SK-N-SH (cell line): ENCODE data around the gene PRG2. TPM values are rescaled to one million over a fixed set of nuclear protein-coding genes. Genes with fewer than 3 reads are reported as not detected.

Experiments
- CTCF ChIA-PET: fragments of 300-600, 350-600 bp; formaldehyde crosslinking; extraction: SDS; loops from one replicate; lab custom pipeline; 2021; lab: Yijun Ruan, JAX
- POLR2A ChIA-PET: fragments of 350-600 bp; sonication (Branson Sonifier 250); formaldehyde crosslinking; extraction: SDS; loops from one replicate; lab custom pipeline; 2020; ENCODE audit warnings: antibody characterized with exemption, inconsistent platforms; lab: Yijun Ruan, JAX
- DNase-seq: peaks from one replicate; pipeline ENCODE4 v3.0.0; 2012
- H2AFZ ChIP-seq: fragments of 200-600 bp; sonication (generic); 2 replicates; pipeline ENCODE4 v1.8.1; 2016; ENCODE audit warnings: antibody characterized with exemption, mild to moderate bottlenecking, low read depth
- H3F3A ChIP-seq: fragments of 200-600 bp; sonication (generic); replicated peaks from 2 replicates; pipeline ENCODE3; 2016; ENCODE audit warnings: antibody characterized with exemption, mild to moderate bottlenecking; ENCODE audit not compliant: insufficient read depth
- H3K27ac ChIP-seq, 2 experiments: fragments of 200-500 bp in 1 of 2; fragments of 200-600 bp in 1 of 2; sonication (Bioruptor generic) in 1 of 2; sonication (generic), shearing (Covaris generic) in 1 of 2; 2 replicates each; pipeline versions ENCODE4 v1.5.1 to v1.6.1; 2014 to 2016; ENCODE audit warnings: low read depth in 2 of 2, inconsistent platforms in 1 of 2, low read length in 1 of 2, mild to moderate bottlenecking in 1 of 2, mixed read lengths in 1 of 2
- H3K27me3 ChIP-seq: fragments of 200-600 bp; sonication (generic), shearing (Covaris generic); 2 replicates; pipeline ENCODE4 v1.6.1; 2016; ENCODE audit warnings: mixed run types; ENCODE audit not compliant: insufficient read depth
- H3K36me3 ChIP-seq, 2 experiments: fragments of 200-500 bp in 1 of 2; fragments of 200-600 bp in 1 of 2; sonication (Bioruptor generic) in 1 of 2; sonication (generic) in 1 of 2; replicated peaks in 1 of 2; 2 replicates each; pipeline versions ENCODE3 to v1.5.1; 2014 to 2016; ENCODE audit warnings: low read length in 1 of 2, mild to moderate bottlenecking in 1 of 2; ENCODE audit not compliant: insufficient read depth in 2 of 2, control insufficient read depth in 1 of 2
- H3K4me1 ChIP-seq, 2 experiments: fragments of 200-500 bp in 1 of 2; fragments of 200-600 bp in 1 of 2; sonication (Bioruptor generic) in 1 of 2; sonication (generic), shearing (Covaris generic) in 1 of 2; 2 replicates each; pipeline versions ENCODE4 v1.5.1 to v1.6.1; 2014 to 2016; ENCODE audit warnings: low read depth in 1 of 2, low read length in 1 of 2, mixed run types in 1 of 2; ENCODE audit not compliant: insufficient read depth in 2 of 2, control insufficient read depth in 1 of 2
- H3K4me2 ChIP-seq: fragments of 200-600 bp; sonication (generic), shearing (Covaris generic); 2 replicates; pipeline ENCODE4 v1.6.1; 2017; ENCODE audit warnings: mixed run types
- H3K4me3 ChIP-seq, 2 experiments: fragments of 200-500 bp in 1 of 2; fragments of 200-600 bp in 1 of 2; sonication (Bioruptor generic) in 1 of 2; sonication (generic), shearing (Covaris generic) in 1 of 2; 2 replicates each; pipeline versions ENCODE4 v1.5.1 to v1.8.1; 2014 to 2016; ENCODE audit warnings: low read depth in 2 of 2, inconsistent platforms in 1 of 2, low read length in 1 of 2, mild to moderate bottlenecking in 1 of 2, mixed read lengths in 1 of 2, moderate library complexity in 1 of 2
- H3K79me2 ChIP-seq: fragments of 200-600 bp; sonication (generic); 2 replicates; pipeline ENCODE4 v1.8.1; 2017; ENCODE audit warnings: mild to moderate bottlenecking; ENCODE audit not compliant: insufficient read depth
- H3K9ac ChIP-seq: fragments of 200-600 bp; sonication (generic); 2 replicates; pipeline ENCODE4 v1.6.1; 2017; ENCODE audit warnings: mixed run types
- H3K9me2 ChIP-seq: fragments of 200-600 bp; sonication (generic); 2 replicates; pipeline ENCODE4 v1.6.1; 2017; ENCODE audit warnings: mixed run types
- H3K9me3 ChIP-seq: fragments of 200-600 bp; sonication (generic); 2 replicates; pipeline ENCODE4 v1.6.1; 2017; ENCODE audit warnings: mixed run types, mild to moderate bottlenecking, moderate library complexity
- H4K20me1 ChIP-seq: fragments of 200-600 bp; sonication (generic); 2 replicates; pipeline ENCODE4 v1.6.1; 2017; ENCODE audit warnings: mild to moderate bottlenecking, mixed run types; ENCODE audit not compliant: insufficient read depth
- FOXJ3 ChIP-seq: sonication (generic); formaldehyde crosslinking; IDR thresholded peaks from 2 replicates; pipeline ENCODE4 v1.5.1; 2020; ENCODE audit warnings: mild to moderate bottlenecking, missing genetic modification reagents
- FOXM1 ChIP-seq: IDR thresholded peaks from 2 replicates; pipeline ENCODE4 v1.4.0; 2012; ENCODE audit warnings: low read depth, mild to moderate bottlenecking
- GABPA ChIP-seq: IDR thresholded peaks from 2 replicates; pipeline ENCODE4 v1.4.0; 2012; ENCODE audit warnings: low read depth, mild to moderate bottlenecking
- IRF3 ChIP-seq: fragments of 150-350 bp; IDR thresholded peaks from 2 replicates; pipeline ENCODE4 v1.6.1; 2016; ENCODE audit warnings: mild to moderate bottlenecking, low read depth, low read length
- JUND ChIP-seq: IDR thresholded peaks from 2 replicates; pipeline ENCODE4 v1.4.0; 2012
- MEF2A ChIP-seq: IDR thresholded peaks from 2 replicates; pipeline ENCODE4 v1.4.0; 2012; ENCODE audit warnings: low read depth, borderline replicate concordance
- MXI1 ChIP-seq: IDR thresholded peaks from 2 replicates; pipeline ENCODE4 v1.6.1; 2012; ENCODE audit warnings: mild to moderate bottlenecking, low read depth, low read length, improper control_type of control experiment
- NFIC ChIP-seq: IDR thresholded peaks from 2 replicates; pipeline ENCODE4 v1.4.0; 2012; ENCODE audit warnings: borderline replicate concordance
- POLR2AphosphoS5 ChIP-seq: IDR thresholded peaks from 2 replicates; pipeline ENCODE4 v1.6.1; 2012; ENCODE audit warnings: low read depth, low read length
- RAD21 ChIP-seq: IDR thresholded peaks from 2 replicates; pipeline ENCODE4 v1.6.1; 2012; ENCODE audit warnings: mild to moderate bottlenecking, low read length
- RCOR1 ChIP-seq: fragments of 150-350 bp; IDR thresholded peaks from 2 replicates; pipeline ENCODE4 v1.6.1; 2017; ENCODE audit warnings: antibody characterized with exemption, low read length
- RFX5 ChIP-seq: IDR thresholded peaks from 2 replicates; pipeline ENCODE4 v1.6.1; 2012; ENCODE audit warnings: mild to moderate bottlenecking, improper control_type of control experiment, low read length
- SIN3A ChIP-seq: IDR thresholded peaks from 2 replicates; pipeline ENCODE4 v1.6.1; 2012; ENCODE audit warnings: low read depth, mild to moderate bottlenecking, low read length, moderate library complexity, borderline replicate concordance
- SMC3 ChIP-seq: IDR thresholded peaks from 2 replicates; pipeline ENCODE4 v1.6.1; 2012; ENCODE audit warnings: low read depth, low read length, improper control_type of control experiment
- TAF1 ChIP-seq: IDR thresholded peaks from 2 replicates; pipeline ENCODE4 v1.6.1; 2012; ENCODE audit warnings: low read depth, mild to moderate bottlenecking, low read length, moderate library complexity, borderline replicate concordance
- TCF12 ChIP-seq: IDR thresholded peaks from 2 replicates; pipeline ENCODE4 v1.4.0; 2012
- TEAD4 ChIP-seq: IDR thresholded peaks from 2 replicates; pipeline ENCODE4 v1.4.0; 2012; ENCODE audit warnings: mild to moderate bottlenecking, borderline replicate concordance; ENCODE audit not compliant: insufficient read depth
- USF2 ChIP-seq: fragments of 150-350 bp; IDR thresholded peaks from 2 replicates; pipeline ENCODE4 v1.6.1; 2017; ENCODE audit warnings: antibody characterized with exemption, low read length, low read depth, borderline replicate concordance
- YY1 ChIP-seq: IDR thresholded peaks from 2 replicates; pipeline ENCODE4 v1.4.0; 2012; ENCODE audit warnings: low read depth, mild to moderate bottlenecking
- WGBS: methylation state at CpG from one replicate; pipeline ENCODE4 v1.1.6; 2017; ENCODE audit warnings: low lambda C conversion rate; 5-methylcytosine and 5-hydroxymethylcytosine counted together
- polyA plus RNA-seq, 3 experiments: library from polyadenylated mRNA; depleted of rRNA; stranded (reverse); fragments of >200 nt; gene quantifications; 2 replicates each; pipeline ENCODE4 v1.2.3, GENCODE V29; 2012

The PRG2 gene
- polyA plus RNA-seq, 1 of the 3 experiments (the other 2 are of a cell fraction): not detected

GRCh38 chr11:57360991-57361390 lies 29.5 kb downstream of the PRG2 start:
- H3K9ac ChIP-seq: no peak overlapping the region
- no peaks in the 10 kb centered on the region for H3K36me3 ChIP-seq
- H3F3A ChIP-seq: no peaks in the 10 kb centered on the region
- H3K4me1 ChIP-seq: no peaks in the 10 kb centered on the region; a peak in 1 of 4 replicates
- POLR2A ChIA-PET: no interaction called here
- TF ChIP-seq TCF12 (no peak), TAF1 (no peak), USF2 (no peak), NFIC (no peak), POLR2AphosphoS5 (no peak), JUND (no peak), SIN3A (no peak), GABPA (no peak), YY1 (no peak), IRF3 (no peak), MEF2A (no peak), RFX5 (no peak), TEAD4 (no peak), RCOR1 (no peak), FOXM1 (no peak), FOXJ3 (CRISPR knock-in tag) (no peak), SMC3 (no peak), MXI1 (no peak), RAD21 (no peak)
- TF ChIP-seq, all 33 proteins: peak for 0
- H2AFZ ChIP-seq: no peak overlapping the region
- CTCF ChIA-PET: interaction anchor here (0.7 to 7.1 kb wide), 5 partner anchors 11 to 166 kb away, joined by 3 to 33 read pairs (median 6); no protein-coding TSS in a partner anchor
- H3K4me3 ChIP-seq: no peak overlapping the region
- 83% methylated on average over 8 of the region's 8 CpGs for WGBS
- H3K27ac ChIP-seq: no peak overlapping the region
- no peak for DNase-seq
- no peaks in the 10 kb centered on the region for H4K20me1 ChIP-seq
- H3K27me3 ChIP-seq: peaks cover 12% of the 10 kb centered on the region; the same call in 1 of the 2 replicates
- no peaks in the 10 kb centered on the region for H3K9me3 ChIP-seq
- H3K79me2 ChIP-seq: no peaks in the 10 kb centered on the region
- no peak overlapping the region for H3K4me2 ChIP-seq
- H3K9me2 ChIP-seq: no peaks in the 10 kb centered on the region
